HG03066 (cell line): ENCODE measurements around the gene OR1A2.
"Not testable (repeated sequence)": the region's sequence is repeated elsewhere in the genome, so short reads cannot be mapped to it uniquely, and the experiment has no call there.

Experiments
- ATAC-seq: cut with Tn5 transposase; IDR thresholded peaks from one replicate; pipeline ENCODE4 v1.9.1; 2021; ENCODE audit warnings: low read depth; ENCODE audit not compliant: unreplicated experiment

The OR1A2 gene, protein sequence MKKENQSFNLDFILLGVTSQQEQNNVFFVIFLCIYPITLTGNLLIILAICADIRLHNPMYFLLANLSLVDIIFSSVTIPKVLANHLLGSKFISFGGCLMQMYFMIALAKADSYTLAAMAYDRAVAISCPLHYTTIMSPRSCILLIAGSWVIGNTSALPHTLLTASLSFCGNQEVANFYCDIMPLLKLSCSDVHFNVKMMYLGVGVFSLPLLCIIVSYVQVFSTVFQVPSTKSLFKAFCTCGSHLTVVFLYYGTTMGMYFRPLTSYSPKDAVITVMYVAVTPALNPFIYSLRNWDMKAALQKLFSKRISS

DNA sequence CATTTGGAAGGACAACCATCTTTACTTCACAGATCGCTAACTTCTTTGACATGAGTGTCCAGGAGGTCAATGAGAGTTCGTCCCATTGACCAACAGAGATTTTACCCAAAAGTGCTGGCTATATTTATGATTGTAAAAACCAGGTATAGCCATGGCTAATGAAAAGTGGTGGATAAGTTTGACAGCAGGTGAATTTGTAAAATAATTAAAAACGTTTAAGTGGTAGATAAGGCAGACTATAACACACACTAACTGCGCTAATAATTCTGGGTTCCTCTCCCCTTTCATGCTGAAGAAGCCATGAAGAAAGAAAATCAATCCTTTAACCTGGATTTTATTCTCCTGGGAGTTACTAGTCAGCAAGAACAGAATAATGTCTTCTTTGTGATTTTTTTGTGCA lies at the start of gene OR1A2:
TSS of gene OR1A2 (plus strand) at position 301 of the 400 bp plus-strand sequence. CDS start at position 301, 0 bp downstream.
- ATAC-seq, result no peak

DNA sequence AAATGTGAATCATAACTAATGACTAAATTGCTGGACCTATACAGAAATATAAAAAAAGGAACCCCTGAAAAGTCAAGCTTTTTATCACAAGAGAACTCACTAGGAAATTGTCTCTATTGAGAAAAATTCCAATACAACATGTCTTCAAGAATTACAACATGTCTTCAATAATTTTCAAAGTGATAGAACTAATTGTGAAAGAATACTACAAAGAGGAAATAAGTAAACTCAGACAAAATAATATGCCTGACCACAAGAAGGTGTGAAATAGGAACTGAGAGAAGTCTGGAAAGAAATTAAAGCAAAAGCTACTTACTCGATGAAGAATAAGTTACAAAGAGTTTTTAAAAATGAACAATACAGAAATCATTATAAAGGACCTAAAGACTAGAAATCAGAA lies 40.1 kb upstream of the OR1A2 start:
- no peak for ATAC-seq

DNA sequence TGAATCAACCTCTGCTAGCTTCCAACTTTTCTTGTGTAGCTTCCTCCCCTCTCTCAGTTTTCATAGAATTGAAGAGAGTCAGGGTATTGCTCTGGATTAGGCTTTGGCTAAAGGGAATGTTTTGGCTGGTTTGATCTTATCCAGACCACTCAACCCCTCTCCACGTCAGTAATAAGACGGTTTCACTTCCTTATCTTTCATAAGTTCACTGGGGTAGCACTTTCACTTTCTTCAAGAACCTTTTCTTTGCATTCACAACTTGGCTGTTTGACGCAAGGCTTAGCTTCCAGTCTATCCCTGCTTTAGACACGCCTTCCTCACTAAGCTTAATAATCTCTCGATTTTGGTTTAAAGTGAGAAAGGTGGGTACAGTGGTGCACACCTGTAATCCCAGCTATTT lies 29.7 kb upstream of the OR1A2 start:
- no peak for ATAC-seq

DNA sequence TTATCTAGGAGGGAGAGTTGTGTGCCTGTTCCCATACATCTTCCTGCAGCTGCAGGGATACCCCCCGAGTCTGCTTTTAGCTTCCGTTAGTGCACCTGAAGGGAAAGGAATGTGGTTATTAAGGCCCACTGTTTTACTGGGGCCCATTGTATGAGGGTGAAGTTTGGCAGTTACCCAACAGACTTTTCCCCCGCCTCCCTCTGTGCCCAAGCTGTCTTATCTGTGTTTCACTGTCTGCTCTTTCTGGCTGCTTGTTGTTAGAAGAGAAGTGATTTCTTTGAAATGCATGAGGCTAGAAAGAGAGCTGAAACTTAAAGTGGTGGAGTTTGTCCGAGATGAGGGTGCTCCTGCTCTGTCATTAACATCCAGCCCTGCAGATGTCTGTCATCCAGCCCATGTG lies 7.4 kb upstream of the OR1A2 start:
- ATAC-seq, result no peak

DNA sequence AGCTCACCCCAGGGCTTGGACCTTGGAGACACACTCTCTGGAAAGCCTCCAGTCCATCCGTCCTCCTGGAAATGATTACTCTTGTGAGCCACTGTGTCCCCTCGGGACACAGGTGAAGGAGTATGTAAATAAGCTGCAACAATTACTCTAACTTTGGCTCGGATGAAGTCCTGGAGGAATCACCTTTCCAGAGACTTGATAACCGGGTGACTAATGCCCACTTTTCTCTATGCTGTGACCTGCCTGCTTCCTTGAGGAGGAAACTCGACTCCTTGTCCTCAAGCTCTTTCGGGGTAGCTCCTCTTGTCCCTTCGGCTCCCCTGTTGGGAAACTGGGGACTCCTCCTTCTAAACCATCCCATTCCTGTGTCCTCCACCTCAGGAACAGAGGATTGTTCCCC lies 10.0 kb downstream of the OR1A2 start, which contains the start of gene OR1A1:
TSS of gene OR1A1 (plus strand) at position 301 of the 400 bp plus-strand sequence. CDS start 7,954 bp downstream, outside the sequence.
- ATAC-seq, result no peak

DNA sequence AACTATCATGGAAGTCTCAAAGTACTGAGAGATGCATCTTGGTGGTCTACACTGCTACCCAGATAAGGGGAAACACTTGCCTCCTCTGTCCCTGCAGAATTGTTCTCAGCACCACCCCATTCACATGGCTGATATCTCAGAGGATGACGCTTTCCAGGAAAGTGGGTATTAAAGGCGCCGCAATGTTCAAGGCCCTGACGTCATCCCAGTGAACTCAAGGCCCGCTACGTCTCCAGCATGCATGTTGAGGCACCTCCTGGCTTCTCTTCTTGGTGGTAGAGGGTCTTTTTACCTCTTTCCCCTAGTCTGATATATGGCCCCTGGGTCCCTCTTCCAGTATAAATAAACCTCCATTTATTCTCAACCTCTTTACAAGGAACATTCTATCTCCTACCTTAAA lies 11.2 kb downstream of the OR1A2 start:
- no peak for ATAC-seq

DNA sequence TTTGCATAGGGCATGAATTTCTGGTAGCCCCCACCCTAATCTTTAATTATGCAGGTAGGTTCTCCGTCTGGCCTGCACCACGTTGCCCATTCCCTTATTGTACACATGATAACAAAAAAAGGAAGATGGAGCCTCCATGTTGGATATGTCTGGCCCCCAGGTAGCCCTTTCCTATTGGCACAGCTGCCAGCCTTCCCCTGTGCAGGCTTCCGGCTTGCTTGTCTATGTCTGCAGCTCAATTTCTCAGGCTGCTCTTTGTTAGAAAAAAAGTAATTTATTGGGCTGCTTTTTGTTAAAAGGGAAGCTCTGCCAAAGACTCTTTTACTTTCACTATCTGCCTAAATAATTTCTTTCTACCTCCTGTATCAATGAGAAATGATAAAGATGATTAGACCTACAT lies 15.7 kb downstream of the OR1A2 start:
- no peak for ATAC-seq

DNA sequence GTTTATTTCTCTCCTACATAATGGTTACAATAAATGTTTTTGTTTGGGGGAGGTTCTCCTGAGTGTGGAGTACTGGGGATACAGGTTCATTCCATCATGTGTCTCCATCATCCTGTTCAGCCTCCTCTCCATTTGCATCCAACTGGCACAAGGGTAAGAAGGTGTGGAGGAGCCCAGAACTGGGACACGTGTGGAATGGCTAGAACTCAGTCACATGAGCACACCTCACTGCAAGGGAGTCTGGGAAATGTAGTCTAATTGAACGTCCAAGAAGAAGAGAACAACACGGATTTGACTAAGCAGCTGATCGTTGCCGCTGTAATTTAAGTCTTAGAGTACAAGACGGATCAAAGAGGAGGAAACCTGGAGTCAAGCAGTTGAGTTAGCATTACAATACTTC lies 16.3 kb downstream of the OR1A2 start:
- ATAC-seq, result no peak

DNA sequence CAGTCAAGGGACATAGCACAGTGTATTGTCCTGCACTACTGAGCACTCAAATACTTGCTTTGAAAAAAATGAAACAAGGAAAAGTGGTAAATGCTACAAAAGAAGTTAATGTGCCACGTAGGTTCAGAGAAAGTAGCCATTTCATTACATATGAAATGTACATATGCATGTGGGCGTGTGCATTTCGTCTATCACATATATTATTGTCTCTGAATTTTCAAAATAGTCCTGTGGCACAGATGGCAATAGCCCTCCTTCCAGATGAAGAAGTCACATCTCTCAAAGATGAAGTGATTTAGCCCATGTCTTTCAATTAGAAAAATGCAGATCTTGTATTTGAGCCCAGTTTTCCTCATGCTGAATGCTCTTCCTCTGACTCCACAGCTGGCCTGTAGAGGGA lies 22.7 kb downstream of the OR1A2 start:
- not testable (repeated sequence) for ATAC-seq

DNA sequence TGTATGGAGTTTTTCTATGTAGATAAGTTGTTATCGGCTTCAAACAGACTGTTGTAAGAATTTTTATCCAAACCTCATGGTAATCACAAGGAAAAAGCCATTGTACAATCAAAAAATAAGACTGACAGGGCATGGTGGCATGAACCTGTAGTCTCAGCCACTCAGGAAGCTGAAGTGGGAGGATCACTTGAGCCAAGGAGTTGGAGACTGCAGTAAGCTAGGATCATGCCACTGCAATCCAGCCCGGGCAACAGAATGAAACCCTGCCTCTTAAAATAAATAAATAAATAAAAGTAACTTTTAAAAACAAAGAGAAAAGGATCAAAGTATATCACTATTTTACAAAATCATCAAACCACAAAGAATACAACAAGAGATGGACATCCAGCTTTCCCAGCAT lies 24.5 kb downstream of the OR1A2 start:
- ATAC-seq, result no peak

DNA sequence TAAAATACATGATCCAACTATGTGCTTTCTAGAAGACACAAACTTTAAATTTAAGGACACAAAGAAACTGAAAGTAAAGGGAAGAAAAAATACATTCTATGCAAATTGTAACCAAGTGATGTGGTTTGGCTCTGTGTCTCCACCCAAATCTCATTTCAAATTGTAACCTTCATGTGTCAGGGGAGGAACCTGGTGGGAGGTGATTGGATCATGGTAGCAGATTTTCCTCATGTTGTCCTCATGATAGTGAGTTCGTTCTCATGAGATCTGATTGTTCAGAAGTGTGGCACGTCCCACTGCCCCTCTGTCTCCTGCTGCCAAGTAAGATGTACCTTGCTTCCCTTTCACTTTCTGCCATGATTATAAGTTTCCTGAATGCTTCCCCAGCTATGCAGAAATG lies 25.2 kb downstream of the OR1A2 start:
- no peak for ATAC-seq

DNA sequence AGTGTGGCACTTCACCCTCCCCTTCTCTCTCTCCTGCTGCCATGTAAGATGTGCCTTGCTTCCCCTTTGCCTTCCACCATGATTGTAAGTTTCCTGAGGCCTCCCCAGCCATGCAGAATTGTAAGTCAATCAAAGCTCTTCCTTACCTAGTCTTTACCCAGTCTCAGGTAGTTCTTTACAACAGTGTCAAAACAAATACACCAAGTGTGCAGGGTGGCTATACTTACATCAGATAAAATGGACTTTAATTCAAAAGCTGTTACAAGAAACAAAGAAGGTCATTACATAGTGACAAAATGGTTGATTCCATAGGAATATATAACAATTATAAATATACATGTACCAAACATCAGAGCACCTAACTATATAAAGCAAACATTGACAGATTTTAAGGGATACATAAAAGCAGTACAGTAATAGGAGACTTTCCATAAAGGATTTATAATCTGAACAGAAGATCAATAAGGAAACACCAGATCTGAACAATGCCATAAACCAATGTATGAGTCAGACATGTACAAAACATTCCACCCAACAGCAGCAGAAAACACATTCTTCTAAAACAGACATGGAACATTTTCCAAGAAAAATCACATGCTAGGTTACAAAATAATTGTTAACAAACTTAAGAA lies 27.5 kb downstream of the OR1A2 start:
- not testable (repeated sequence) for ATAC-seq

DNA sequence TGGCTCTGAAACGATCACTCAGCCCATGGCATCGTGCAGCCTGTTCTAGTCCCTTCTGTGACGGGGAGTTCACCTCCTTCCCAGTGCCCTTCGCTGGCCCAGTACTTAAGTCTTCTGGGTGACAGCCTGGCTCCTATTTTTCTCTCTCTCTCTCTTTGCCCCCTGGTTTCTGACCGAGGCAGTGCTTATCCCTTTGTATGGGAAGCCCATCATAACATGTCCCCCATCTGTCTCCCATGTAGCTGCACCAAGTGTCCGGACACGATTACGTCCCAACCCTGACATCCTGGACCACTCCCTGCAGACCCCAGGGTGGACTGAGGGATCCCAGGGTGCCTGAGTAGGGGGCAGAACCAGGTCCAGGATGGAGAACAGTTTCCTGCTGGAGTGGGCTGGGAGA lies 35.0 kb downstream of the OR1A2 start:
- ATAC-seq, result not testable (repeated sequence)

DNA sequence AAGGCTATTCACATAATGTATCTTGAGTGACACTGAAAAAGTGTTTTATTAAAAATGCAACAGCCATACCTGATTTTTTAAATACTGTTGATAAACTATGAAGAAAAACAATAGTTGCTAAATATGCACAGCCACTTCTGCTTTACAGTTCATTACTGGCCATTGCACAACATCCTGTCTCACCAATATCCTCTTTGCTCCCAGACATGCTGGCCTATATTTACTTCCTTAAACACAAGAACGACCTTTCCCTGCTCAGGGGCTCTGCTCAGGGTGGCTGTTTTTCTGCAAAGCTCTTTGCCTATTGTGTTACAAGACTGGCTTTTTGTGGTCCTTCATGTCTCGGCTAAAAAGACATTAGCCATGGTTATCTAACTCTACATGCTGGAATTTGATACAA lies 41.4 kb downstream of the OR1A2 start:
- ATAC-seq, result not testable (repeated sequence)

DNA sequence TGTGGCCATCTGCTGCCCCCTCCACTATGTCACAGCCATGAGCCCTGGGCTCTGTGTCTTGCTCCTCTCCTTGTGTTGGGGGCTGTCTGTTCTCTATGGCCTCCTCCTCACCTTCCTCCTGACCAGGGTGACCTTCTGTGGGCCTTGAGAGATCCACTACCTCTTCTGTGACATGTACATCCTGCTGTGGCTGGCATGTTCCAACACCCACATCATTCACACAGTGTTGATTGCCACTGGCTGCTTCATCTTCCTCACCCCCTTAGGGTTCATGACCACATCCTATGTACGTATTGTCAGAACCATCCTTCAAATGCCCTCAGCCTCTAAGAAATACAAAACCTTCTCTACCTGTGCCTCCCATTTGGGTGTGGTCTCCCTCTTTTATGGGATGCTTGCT lies 43.7 kb downstream of the OR1A2 start:
- not testable (repeated sequence) for ATAC-seq

DNA sequence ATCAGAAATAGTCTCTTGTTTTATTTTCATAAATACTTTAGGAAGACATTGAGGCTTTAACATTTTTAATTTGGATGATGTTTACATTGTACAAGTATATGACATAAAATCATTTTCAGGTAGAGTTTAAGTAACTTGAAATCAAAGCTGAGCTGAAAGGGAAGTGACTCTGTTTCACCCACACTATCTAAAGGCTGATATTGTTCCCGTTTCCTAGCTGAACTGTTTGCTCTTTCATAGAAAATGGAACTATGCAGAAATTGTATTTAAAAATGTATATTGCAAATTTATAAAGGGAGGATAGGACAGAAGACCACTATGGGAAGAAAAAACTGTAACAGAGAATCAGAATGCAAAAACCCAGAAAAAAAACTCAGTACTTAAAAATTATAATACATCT lies 47.5 kb downstream of the OR1A2 start:
- ATAC-seq, result not testable (repeated sequence)
